Pericardium fibroblast (primary cell): ENCODE data around the gene ACTN2. TPM values are rescaled to one million over a fixed set of nuclear protein-coding genes. Genes with fewer than 3 reads are reported as not detected.

Experiments
- total RNA-seq: library from RNA; depleted of rRNA; stranded (reverse); fragments of >200 nt; gene quantifications from 2 replicates; pipeline ENCODE4 v1.2.3, GENCODE V29; 2015

The ACTN2 gene
- 2.1 and 2.2 TPM in 2 replicates for total RNA-seq

GRCh38 chr1:236685917-236686814 lies at the start of gene ACTN2:
TSS of gene ACTN2 (plus strand) at chr1:236686499. CDS start at chr1:236686674, 175 bp downstream.

GRCh38 chr1:236795035-236795756 lies 108.9 kb downstream of the ACTN2 start, which contains the start of gene MTR:
TSS of gene MTR (plus strand) at chr1:236795292. CDS start at chr1:236795704, 412 bp downstream.

Other genes with a start within 250 kb of the ACTN2 start
- 25.8 and 42.1 TPM in 2 replicates for gene LGALS8, start 162.5 kb upstream of the ACTN2 start, total RNA-seq
- gene HEATR1, start 82.0 kb upstream of the ACTN2 start, total RNA-seq, result 14.2 and 24.9 TPM in 2 replicates
- 16.5 and 23.2 TPM in 2 replicates for gene MTR, start 108.8 kb downstream of the ACTN2 start, total RNA-seq